SK-N-MC (cell line): ENCODE results near the gene CALN1.
"Not testable (repeated sequence)": the region's sequence is repeated elsewhere in the genome, so short reads cannot be mapped to it uniquely, and the experiment has no call there.

Experiments used
- EZH2 ChIP-seq: fragments of 200-600 bp; sonication (generic); IDR thresholded peaks from one replicate; pipeline ENCODE4 v1.6.1; 2017; ENCODE audit warnings: antibody characterized with exemption
- POLR2AphosphoS5 ChIP-seq: IDR thresholded peaks from 2 replicates; pipeline ENCODE4 v1.6.1; 2012; ENCODE audit warnings: mild to moderate bottlenecking, low read depth, low read length, borderline replicate concordance

- TF ChIP-seq POLR2AphosphoS5, EZH2: not testable (repeated sequence)
Measured at GRCh38 chr7:72065764-72066163, 346.4 kb downstream of the CALN1 start.
